Raji (cell line): ENCODE data around the gene ATP5PB.

Experiments
- POLR2A ChIP-seq: IDR thresholded peaks from 2 replicates; pipeline ENCODE4 v1.6.1; 2011; ENCODE audit warnings: low read depth, low read length, control low read depth; ENCODE audit not compliant: insufficient read depth

ATP5PB gene

DNA sequence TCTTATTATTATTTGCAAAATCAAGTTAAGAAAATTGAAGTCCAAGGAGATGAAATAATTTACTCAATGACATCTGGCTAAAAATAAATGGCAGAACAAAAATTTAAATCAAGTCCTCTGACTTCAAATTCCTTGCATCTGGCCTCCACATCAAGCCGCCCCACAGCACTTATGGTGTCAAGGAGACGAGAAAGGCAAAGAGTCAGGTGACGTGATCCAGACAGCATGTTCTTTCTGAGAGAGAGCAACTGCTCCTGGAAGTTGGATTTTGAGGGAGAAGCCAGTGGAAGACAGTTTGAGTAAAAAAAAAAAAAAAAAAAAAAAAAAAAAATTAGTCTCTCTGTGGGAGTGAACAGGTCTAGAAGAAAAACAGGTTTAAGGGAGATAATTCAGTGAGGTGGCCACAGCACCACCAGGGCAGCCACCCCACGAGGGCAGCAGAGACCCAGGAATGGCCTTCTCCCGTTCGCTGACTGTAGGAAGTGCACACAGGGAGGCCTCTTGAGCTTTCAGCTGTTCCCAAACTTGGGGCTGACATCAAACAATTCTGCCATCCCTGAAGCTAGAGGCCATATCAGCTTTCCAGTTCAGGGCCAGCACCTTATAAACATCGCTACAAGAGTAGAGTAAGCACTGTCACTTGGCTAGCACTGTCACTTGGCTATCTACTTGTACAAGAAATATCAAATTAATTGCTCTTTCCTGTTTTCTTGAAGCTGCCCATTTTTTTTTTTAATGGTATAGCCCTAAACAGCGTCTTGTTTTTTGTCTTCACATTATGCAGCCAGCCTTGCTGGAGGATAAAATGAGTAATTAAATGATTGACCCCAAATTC, 32.3 kb downstream of the ATP5PB start:
- TF ChIP-seq POLR2A: no peak

DNA sequence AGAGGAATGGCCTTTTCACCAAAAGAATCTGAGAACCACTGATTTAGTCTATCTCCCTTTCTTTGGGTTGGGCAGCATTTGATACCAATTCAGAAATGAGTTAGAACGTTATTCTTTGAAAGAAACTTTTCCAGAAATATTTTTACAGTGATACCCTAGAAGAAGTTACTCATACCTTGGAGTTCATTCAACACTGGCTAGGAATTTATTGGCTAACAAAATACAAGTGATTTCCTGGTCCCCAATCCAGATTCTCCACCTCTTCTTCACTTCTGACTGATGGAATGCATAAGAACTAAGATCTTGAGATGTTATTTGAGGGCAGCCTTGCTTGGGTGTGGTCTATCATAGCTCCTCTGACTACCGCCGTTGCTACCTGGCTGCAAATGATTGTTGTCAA, 33.9 kb downstream of the ATP5PB start:
- TF ChIP-seq POLR2A: no peak

DNA sequence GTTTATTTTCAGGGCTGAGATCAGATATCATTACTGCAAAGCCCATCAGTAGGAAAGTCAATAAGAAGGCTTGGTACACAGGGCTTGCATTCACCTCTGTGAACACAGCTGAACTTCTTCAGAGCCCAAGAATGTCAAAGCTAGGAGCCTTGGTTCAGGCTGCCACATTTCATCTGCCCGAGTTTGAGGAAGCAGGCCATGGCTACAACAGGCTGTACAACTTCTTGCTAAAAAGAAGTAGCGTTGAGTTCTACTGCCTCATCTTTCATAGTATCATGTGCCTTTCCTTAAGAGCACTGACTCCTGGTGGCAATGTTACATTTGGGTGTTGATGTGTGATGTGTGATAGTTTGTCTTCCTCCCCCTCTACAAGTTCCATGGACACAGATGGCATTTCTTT, 34.6 kb downstream of the ATP5PB start:
- no peak for TF ChIP-seq POLR2A

DNA sequence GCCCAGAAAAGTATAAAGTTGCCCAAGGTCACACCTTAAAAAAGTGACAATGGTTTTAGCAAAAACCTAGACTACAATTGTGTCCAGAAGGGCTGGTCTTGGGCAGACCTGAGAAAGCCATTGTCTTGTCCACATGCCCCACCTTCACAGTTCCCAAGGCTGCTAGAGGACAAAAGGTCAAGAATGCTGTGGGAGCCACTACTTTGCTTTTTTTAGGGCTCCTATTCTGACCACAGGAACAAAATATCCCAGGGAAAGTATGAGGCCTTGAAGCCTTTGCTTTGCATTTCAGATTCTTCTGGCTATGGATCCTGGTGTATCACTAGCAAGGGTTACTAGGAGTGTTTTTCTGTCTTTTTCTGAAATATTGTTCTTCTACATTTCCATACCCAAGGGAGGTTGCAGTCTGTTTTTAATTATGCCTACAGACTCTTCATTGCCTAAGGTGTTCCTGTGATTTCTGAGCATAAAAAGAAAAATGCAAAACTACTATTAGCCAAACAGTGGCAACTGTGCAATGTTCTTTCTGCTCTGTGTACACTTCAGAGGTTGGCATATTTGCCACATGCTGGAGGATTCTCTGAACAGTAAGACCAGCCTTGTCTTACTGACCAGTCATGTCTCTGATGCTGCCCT, 35.2 kb downstream of the ATP5PB start:
- no peak for TF ChIP-seq POLR2A

DNA sequence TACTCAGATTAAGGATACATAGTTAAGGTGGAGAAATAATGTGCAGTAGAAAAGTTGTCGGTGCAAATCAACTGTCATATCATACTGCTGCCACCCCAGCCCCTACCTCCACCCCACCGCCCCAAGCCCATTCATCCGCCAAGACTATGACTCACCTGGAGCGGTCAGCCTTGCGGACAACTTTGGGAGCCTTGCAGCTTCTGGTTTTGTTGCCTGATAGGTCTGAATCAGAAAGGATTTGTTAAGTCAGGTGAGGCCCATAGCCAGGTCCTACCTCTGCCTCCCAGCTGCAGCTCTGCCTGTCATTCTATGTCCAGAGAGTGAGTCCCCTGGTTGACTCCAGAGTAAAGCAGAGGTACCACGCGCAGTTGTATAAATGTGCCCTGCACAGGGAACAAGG, 37.2 kb downstream of the ATP5PB start:
- no peak for TF ChIP-seq POLR2A

DNA sequence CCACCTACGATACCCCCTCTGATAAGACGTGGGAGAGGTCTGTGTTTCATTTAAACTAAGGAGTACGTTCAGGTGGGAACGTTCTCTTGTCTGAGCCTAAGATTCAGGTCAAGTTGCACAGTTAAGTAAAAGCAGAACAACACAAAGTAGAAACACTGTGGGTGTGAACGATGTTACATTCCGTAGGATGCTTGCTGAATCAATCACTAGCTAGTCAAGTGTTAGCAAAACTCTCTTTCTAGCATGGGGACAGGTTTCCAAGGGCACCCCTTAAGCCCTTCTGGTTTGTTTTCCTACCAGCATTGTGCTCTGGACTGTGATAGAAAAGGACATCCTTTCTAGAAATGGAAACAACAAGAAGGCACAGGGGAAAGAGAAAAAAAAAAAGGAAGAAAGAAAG, 37.9 kb downstream of the ATP5PB start:
- no peak for TF ChIP-seq POLR2A

DNA sequence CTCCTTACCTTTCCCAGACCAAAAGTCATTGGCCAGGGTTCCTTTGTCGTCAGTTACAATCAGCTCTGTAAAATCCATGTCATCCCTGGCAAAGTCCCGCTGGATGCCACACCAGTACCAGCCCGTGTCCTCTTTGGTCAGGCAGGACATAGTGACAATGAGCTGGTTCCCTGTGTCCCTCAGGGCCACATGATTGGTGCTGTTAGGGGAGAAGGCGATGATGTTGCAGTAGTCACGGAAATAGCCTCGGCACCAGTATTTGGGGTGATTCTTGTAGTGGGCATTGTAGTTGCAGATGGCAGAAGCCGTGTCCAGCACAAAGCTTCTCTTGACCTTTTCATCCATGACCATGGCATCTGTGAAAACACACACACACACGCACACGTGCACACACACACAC, 39.4 kb downstream of the ATP5PB start:
- no peak for TF ChIP-seq POLR2A

DNA sequence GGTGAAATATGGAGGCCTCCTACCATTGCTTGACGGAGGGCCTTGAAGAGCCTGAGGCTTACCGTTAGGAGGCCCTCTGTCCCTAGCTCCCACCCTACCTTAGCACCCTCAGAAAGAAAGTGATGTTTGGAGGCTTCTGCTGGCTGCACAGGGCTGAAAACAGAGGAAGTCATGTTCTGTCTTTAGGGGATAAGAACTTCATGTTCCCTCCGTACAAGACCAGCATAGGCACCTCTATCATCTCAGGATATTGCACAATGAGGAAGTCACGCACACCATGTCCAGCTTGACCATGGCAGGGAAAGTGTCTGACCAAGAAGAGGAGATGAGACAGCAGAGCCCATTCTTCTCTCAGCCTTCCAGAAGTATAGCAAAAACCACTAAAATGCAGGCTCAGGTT, 40.3 kb downstream of the ATP5PB start:
- TF ChIP-seq POLR2A: no peak

DNA sequence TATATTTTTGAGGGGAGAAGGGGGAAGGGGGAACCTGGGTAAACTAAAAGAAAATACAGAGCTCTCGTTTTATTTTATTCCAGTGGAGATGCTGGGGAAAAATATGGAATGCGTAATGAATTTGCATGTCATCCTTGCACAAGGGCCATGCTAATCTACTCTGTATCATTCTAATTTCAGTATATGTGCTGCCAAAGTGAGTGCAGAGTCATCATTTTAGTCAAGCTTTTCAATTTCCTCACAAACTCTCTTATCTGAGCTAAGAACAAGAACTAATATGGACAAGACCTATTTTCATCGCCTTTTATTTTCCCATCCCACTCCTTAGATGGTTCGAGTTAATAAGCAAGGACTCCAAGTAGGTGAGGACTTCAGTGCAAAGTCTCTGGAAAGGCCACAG, 41.0 kb downstream of the ATP5PB start:
- TF ChIP-seq POLR2A: no peak

DNA sequence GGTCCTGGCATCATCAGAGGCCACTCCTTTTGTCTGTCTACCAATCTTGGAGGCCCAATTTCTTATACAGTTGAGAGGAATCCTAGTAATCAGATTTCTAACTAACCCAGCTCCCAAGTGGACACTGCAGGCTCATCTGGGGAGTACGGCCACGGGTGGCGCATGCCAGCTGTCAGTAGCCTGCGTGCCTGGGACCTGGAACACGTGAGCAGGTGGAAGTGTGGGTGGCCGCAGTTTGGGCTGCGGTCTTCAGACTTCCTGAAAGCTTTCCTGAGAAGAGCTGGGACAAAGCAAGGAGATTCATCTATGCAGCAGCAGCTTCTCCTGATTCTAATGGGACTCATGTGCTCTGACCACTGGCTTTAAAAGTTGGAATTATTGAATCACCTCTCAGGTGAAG, 41.8 kb downstream of the ATP5PB start:
- TF ChIP-seq POLR2A: no peak

DNA sequence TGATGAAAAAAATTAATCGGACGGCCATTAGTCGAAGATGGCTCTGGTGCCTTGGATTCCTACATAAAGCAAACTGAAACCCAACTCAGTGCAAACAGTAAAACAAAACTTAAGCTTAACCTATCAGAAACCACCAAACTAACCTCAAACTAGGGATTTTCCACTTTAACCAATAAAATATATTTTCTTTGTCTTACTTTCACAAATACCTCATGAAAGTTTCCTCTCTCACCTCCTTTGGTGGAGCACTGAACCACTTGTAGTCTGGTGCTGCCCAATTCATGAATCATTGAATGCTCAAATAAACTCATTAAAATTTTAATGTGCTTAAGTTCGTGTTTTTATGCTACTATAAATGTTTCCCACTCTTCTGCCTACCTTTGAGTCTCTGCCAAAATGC, 47.1 kb downstream of the ATP5PB start:
- TF ChIP-seq POLR2A: no peak

DNA sequence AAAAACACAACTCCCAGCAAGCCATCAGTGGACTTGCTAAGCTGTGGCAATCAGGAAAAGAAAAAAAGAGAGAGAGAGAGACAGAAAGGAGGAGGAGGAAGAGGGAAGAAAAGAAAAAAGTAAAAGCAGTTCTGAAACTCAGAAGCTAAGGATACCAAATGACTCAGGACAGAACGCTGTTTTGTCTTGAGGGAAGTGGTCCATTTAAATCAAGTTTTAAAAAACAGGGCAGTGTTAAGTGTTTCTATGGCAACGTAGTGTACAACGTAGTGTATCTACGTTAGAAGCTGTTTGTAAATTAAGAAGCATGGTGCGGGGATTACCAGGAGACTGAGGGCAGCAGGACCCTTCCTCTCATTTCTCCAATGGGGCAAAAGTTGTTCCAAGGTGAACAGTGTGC, 48.3 kb downstream of the ATP5PB start:
- no peak for TF ChIP-seq POLR2A

DNA sequence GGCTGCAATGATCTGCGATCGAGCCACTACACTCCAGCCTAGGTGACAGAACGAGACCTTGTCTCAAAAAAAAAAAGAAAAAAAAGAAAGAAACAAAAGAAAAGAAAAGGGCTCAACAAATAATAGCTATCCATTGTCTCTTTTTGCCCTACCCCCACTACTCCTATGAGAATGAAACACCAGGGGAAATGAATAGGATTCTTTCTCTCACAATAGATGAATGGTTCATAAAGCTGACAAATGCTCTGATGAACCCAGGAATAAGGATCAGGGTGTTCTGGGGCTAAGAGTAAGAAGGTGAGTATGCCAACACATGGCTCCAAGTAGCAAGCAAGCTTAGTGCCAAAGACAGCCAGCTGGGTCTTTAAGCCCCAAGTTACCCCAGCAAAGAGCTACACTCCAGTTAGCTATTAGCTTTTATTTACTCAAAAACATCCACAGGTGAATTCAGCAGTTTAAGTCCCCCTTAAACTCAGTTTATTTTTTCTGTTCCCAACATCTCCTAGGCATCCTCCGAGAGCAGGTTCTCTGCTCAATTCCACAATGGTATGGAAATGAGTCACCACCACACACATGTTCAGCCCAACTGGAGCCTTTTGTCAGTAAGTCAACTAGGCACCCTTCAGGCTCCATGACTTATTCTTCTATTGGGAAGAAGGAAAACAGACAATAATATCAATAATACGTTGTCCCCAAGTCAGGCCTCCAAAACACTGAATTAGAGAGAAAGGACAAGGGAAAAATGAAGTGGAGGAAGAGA, 49.9 kb downstream of the ATP5PB start:
- no peak for TF ChIP-seq POLR2A

DNA sequence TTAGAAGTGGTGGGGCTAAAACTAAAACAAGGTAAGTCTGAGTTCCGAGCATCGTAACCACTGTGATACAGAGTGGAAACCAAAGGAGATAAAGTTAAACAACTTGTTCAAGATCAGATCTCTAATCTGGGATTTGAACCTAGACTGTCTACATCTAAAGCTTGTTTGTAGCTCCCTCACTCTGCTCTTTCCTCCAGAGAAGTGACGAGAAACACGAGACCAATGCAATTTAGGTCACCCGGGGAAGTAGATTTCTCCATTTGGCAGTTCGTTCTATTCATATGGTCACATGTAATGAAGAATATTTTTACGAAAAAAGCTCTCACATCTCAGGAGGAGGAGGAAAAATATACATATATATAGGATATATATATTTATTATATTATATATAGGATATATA, 52.4 kb downstream of the ATP5PB start:
- no peak for TF ChIP-seq POLR2A

DNA sequence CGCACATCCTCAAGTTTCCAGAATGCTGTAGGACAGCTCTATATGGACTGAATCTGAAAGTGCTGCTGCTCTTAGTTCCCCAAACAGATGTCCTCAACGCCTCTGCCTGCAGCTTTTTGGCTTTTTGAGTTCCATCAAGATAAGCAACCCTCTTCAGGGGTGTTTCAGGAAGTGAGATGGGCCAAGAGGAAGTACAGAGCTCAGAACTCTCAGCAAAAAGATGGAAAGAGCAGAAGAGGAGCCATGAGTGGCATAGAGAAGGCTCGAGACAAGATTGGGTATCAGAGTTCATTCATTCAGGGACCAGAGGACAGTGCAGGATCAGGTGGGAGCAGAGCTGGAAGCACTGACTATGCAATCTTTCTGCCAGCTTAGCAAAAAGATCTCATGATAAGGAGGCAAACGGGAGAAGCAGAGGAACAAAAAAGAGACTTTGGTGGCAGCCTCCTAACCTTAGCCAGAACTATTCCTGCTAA, 54.4 kb downstream of the ATP5PB start, which contains the start of the genes ADORA3 and TMIGD3:
Gene ADORA3 (minus strand): TSS at position 49 of the 476 bp plus-strand sequence. CDS start 279 bp downstream, outside the sequence.
Gene TMIGD3 (minus strand): TSS at position 49 of the 476 bp plus-strand sequence. CDS start 279 bp downstream, outside the sequence.
- no peak for TF ChIP-seq POLR2A
